Measurements from ENCODE around the gene NATD1.
A peak's percentile ranks its signal among the peaks of the same experiment; 100 is the strongest.
"Not testable (repeated sequence)": the region's sequence is repeated elsewhere in the genome, so short reads cannot be mapped to it uniquely, and the experiment has no call there.

The NATD1 gene

DNA sequence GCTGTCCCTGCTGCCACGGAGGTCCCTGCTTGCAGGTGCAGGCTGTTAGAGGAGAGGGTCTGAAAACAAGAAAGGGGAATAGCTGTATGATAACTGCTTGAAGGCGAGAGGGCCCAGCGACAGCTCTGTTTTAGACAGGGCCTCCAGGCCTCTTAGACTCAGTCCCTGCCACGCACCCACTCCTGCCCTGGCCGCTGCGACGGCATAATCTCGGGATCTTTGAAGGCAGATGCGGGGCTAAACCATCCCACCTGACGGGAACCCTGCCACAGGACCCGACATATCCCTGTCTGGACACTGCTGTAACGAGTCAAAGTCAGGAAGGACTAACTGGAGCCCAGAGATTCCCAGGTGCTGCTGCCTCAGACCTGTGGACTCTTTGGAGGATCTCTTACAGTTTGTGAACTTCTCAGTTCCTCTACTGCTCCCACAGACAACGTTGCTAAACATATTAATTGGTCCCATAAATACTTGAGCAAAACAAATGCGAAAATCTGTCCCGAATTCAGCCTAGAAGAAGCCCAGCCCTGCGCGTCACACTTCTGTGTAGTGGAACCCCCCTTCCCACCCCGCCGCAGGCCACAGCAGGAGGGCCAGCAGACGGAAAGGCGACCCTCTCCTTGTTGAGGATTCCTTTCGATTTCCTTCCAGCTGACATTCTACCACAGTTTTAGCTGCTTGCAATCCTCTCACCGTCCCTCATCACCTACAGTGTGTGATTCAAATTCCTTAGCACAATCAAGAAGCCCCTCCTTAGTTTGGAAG is 38.3 kb downstream of the NATD1 start:
- DNase-seq (ENCODE audit: low read depth) = no peak

DNA sequence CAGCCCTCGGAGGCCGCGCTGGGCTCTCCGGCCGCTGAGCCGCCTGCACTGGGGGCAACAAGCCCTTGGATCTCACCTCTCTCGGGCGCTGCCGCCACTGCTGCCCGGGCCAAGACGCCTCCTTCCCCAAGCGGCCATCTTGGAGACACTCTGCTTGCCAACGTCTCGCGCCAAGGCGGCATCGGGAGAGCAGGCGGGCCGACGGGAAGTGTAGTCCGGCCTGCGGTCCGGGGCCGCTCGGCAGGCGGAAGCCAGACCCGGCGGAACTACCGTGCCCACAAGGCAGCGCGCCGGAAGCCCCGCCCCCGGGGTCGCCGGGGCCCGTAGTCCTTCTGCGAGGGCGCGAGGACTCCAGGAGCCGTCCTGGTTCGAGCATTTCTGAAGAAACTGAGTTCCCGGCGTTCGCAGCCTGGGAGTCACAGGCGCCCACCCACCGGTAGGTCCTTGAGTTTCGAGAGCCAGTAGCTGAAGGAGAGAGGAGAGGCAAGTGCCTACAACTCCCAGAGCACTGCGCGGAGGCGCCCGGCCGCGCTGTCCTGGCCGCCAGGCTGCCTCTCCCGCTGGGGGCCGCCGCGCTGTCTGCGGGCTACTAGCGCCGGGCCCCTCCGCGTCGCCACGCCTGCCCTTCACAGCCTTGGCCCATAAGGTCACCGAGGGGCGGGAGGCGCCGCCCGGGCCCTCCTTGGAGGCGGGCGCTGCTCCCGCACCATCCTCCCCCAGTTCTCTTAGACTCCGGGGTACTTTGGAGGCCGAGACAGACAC is 39.0 kb downstream of the NATD1 start, which contains the start of gene TMEM11:
TSS of gene TMEM11 (minus strand) at position 147 of the 762 bp plus-strand sequence. CDS start at position 138, 9 bp downstream.
- peak; percentile 90 for DNase-seq (ENCODE audit: low read depth)

DNA sequence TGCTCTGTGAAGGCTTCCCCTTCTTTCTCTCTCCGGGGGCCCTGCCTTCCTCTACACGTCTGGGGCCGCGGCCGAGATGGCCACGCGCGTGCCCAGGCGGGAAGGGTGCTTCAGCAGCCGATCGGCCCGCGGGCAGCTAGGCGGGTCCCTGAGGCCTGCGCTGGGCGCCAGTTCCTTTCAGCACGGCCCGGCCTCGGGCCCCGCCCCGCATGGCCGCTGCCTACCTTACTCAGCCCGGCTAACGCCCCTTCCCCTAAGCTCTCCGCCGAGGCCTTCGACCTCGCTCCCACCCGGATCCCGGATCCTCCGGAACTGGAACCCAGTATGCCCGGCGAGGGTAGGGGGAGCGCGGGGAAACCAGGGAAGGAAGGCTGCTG is 39.6 kb downstream of the NATD1 start:
- DNase-seq (ENCODE audit: low read depth) = no peak

DNA sequence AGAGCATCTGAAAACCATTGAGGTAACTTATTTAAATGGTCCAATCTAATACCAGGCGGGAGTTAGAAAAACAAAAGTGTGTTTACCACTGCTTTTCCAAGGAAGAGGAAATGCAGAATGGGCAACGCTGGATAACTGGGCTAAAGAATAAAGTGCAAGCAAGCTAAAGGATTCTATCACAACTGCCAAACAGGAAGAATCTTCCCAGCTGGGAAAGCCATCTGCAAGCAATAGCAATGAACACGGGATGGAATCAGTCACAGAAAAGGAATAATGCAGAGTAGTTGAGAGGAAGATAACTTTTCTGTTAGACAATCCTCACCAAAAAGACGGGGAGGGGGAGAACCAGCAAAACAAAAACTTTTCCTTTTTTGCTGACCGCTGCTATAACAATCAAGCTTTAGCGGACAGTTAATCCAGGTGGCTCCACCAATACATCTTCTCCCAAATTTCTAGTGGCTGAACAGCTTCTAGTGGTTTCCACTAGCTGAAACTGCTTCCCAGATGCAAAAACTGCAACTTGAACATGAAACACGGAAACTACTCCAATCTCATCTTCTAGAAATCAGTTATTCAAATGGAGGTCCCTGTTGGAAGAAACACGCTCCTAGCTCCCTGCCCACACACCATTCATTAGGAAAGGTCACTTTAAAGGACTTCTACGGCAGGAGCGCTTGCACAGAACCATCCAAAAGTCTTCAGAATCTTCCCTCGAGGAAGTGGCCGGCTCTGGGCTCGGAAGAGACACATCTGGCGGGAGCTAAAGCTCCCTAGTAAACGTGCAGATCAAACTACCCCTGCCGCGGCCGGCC is 40.2 kb downstream of the NATD1 start:
- no peak for DNase-seq (ENCODE audit: low read depth)

DNA sequence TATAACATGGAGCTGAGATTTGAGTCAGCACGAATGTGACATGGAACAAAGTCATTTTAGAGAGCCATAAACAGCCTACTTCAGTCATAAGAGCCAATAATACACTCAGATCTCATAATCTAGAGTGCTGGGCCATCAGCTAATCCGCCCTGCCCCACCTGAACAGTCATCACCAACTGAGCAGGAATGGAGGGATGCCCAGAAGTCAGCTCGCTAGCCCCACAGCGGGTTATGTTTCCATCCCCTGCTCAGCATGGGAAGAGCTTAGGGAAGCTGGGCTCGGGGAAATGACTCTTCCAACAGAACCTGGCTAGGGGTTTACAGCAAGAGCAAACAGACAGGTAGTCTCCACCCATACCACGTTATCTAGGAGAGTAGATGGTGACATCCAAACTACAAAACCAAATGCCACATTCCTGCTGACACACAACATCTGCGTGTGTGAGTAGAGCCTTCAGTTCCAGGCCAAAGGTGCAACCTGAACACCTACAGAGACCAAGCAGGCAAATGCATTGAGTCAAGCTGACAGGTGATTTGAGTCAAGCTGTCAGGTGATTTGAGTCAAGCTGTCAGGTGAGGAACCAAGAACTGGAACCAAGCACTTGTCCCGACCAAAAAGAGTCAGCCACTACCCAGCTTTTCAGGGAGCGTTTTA is 41.3 kb downstream of the NATD1 start:
- DNase-seq (ENCODE audit: low read depth) = no peak

DNA sequence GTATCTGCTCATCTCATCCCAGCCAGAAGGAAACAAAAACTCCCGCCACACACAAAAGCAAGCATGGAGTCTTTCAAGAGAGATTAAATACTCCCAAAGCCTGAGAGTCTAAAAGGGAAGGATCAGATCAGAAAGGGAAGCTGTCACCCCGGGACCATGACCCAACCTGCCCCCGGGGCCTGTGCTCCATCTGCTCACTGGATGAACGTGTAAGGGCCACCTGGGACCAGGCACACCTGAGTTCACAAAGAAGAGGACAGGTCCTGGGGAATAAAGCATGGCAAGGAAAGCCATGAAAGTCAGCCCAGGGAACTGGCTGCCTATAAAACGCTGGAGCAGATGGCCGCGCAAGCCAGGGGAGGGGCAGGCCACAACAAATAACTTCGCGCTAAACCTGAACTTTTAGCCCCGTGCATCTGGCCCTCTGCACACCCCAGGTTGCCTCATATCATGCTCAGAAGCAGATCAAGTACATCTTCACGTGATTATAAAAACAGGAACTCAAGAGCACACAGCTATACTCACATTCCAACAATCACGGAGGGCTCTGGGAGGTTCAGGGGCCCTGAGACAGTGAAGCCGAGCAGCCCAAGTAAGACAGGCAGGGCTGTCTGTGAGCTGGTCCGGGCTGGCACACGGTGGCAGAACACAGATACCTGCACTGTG is 42.7 kb downstream of the NATD1 start:
- DNase-seq (ENCODE audit: low read depth) = no peak

DNA sequence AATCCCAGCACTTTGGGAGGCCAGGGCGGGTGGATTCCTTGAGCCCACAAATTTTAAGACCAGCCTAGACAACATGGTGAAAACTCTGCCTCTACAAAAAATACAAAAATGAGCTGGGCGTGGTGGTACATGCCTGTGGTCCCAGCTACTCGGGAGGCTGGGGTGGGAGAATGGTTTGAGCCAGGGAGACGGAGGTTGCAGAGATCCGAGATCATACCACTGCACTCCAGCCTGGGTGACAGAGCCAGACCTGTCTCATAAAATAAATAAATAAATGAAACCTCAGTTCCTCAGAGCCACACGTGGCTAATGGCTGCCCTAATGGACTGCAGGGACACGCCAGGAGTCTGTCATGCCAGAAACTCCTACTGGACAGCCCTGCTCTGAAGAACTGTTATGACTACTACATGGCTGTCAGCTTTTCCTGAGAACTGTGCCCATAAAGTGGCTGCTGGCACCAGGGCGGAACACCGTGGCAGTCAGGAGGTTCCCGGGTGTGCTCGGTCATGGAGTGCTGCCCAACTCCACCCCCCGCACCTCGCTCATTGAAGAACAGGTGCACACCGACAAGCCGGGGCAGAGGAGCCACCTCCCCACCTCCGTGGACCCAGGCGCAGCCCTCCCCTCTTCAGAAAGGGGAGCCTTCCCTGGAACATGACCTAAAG is 43.6 kb downstream of the NATD1 start:
- DNase-seq (ENCODE audit: low read depth) = no peak

DNA sequence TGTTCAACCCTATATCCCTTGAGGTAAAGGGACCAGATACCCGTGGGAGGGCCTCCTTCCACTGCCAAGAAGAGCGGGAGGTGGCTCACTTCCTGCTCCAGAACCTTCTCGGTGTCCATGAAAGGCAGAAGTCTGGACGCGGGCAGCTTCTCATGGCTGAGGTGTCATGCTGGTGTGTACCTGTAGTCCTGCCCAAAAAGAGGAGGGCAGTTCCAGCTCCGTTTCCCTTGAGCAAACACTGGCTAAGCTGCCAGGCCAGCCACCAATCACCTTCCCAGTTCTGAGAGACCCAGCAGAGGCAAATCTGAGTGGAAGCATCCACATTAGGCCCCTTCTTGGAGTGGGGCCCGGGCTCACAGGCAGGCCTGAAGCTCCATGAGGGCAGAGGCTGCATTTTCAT is 44.9 kb downstream of the NATD1 start:
- DNase-seq (ENCODE audit: low read depth) = no peak

DNA sequence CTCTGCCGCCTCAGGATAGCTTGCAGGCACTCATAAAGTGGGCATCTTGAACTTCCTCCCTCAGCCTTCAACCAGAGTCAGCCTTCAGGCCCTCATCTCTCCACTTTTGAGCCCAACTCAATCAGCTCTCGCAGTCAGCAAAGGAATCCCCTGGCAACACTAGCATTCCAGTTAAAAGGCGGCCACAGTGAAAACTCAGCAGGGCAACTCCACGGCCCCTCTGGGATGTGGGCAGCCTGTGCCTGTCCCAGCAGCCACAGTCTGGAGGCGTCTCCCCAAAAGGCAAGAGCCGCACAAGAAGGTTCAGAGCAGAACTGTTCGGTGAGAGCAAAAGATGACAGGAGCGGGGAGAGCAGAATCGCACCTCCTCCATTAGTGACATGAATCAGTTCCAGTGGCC is 48.3 kb downstream of the NATD1 start:
- DNase-seq (ENCODE audit: low read depth) = no peak

DNA sequence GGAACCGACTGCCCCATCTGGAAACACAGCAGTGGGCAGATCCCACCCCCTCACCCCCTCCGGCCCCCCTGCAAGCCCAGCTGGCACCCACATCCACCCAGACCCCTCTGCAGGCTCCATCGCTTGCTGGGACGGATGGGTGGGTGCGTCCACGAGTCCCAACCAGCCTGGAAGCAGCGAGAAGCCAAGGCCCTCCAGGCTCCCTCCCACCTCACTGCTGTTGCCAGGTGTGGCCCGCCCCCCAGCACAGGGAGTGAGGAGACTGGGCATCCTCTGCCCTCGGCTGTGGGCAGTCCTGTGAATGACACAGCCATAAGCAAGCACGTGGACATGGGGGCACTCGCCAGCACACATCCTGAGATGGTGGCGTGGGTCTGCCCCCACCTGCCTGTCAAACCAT is 50.7 kb downstream of the NATD1 start:
- DNase-seq (ENCODE audit: low read depth) = no peak

DNA sequence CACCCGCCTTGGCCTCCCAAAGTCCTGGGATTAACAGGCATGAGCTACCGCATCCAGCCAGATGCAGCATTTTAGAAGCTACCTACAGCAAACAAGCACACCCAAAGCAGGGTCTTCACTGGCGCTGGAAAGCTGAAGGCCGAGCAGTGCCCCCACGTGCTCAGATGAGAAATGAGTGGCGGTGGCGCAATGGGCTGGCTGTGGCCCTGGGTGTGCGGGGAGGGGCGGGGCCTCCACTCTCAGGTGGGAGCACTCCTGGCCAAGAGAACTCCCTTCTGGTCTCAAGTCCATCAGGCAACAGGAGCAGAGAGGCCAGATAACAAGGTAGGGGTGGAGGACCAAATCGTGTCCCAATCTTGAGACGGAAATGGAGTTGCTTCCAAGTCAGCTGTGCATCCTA is 51.3 kb downstream of the NATD1 start:
- no peak for DNase-seq (ENCODE audit: low read depth)

DNA sequence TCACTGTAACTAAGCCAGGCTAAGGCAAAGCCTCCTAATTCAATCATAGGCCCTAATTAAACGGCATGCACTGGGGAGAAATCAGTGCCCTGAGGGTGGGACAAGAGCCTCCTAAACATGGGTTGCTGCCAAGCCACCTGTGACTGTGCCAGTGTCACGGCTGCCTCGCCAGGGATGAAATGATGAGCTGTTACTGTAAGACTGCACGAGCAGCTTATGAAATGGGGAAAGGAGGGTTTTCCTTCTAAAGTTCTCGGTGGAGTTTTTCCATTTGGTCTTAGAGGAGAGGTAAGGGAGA is 52.0 kb downstream of the NATD1 start:
- DNase-seq (ENCODE audit: low read depth) = no peak

DNA sequence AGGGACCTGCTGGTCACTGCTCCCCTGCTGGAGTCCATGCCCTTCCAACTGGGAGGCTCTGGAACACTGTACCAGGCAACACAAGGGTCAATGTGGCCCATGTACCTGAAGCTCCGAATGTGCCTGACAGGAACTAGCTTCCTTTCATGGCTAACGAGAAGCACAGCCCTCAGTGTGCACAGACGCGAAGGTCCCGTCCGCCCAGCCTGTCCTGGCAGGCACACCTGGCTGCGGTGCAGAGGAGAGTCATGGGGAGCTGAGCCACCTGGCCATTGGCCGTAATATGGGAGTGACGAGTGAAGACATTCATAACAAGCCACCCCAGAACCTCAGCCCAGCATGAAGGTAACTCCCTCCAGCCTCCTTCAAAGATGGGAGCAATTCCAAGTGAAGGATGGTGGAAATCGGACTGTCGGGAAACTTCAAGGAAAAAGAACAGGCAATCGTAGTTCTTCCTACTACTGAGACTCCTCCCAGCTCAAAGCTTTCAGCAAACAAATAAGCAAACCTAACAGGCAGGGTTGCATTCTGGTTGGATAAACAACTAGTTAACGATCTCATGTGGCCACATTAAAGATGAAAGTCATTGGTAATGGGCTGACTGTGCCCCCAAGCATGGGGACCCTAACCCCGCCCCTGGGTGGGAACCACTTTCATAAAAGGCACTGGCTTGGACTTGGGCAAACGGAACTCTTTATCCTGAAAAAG is 52.5 kb downstream of the NATD1 start:
- no peak for DNase-seq (ENCODE audit: low read depth)

DNA sequence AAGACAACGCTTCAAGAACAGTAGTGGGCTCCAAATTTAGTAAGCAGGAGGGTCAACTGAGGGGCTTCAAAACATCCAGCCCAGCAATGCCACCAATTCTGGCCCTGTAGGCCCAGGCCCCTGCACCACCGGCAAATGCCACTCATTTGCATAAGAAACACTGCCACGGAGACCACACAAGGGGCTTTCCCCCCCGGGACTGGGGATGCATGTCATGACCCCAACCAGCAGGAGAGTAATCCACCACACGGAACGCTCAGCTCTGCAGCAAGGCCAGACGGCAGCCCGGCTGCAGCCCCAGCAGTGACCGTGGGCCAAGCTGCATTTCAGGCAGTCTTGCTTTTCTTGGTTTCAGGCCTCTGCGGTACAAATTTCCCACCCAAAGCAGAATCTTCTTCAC is 53.4 kb downstream of the NATD1 start:
- no peak for DNase-seq (ENCODE audit: low read depth)

DNA sequence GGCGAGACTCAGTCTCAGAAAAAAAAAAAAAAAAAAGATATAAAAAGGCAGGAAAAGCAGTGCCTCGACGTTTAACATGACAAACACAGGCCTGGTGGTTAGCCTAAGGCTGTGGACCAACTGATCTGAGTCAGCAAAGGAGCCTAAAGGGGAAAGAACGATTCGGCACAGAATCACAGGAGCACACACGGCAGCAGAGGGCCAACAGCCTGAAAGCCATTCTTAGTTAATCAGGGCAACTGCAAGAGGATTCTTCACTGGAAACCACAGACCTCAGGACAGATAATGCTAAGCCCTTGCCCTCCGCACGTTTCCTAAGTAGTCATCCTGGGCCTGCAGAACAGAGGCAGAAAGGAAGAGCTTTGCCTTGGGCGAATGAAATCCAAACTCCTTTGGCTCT is 53.9 kb downstream of the NATD1 start:
- peak; percentile 92 for DNase-seq (ENCODE audit: low read depth)

DNA sequence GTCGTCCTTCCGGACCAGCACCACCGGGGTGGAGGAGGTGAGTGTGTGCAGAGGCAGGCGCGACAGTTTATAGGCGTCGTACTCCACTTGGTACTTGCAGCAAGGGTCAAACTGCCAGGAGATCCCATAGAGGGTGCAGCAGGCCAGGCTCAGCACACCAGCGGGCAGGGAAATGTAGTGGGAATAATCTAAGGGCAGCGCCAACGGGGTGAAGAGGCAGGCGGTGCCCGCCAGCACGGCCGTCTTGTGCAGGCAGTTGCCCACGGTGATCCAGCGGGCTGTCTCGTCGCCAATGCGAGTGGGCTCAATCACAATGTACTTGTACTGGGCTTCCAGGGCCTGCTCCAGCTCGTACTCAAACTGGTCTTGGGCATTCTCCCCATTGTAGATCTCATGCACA is 54.8 kb downstream of the NATD1 start:
- no peak for DNase-seq (ENCODE audit: low read depth)

DNA sequence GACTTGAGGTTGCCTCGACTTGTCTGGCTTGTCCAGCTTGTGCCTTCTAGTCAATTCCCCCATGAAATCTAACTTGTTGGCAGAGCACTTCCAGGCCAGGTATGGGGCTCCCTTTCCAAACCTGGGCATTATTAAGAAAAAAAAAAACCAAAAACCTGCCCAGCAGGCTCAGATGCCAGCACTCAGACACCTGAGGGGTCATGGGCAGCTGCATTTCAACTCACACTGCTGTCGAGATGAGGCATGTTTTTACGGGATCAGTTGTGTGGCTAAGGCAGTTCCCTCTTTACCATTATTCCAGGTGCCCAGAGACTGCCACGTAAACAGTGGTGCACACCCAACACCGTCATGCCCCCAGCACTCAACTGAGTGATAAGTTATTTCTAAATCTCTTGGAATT is 57.1 kb downstream of the NATD1 start:
- no peak for DNase-seq (ENCODE audit: low read depth)

DNA sequence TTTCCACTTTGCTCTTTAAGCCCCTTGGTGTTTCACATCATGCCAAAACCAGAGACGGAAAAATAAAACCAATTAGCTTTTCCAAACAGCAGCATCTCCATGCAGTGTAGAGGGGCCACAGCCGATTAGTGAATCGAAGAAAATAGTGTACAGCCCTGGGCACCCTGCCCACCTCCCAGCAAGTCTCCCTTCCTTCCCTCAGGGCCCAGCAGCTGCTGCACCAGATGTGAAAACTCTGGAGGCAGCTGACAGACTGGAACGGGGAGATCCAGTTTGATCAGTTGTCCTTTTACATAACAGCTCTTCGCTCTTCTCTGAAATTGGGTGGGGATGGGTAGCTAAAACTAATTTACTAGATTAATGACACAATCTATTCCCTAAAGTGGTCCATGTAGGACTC is 58.5 kb downstream of the NATD1 start:
- peak; percentile 47 for DNase-seq (ENCODE audit: low read depth)

DNA sequence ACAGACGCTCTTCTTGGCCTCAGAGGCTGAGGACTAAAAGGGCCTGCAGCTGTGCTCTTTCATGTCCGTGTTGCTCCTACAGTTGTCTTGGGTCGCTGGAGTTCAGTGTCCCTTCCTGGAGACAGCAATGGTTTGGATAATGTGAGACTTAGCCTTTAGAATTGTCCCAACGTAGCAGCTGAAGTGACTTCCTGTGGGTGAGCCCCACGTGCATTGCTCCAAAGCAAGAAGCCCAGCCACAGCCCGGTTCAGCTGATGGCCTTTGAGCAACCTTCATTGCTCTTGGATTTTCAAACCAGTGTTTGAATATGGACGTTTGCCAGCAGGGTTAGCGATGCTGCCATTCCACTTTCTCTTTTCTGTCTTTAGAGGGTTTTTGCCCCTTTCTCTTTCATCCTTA is 59.0 kb downstream of the NATD1 start:
- no peak for DNase-seq (ENCODE audit: low read depth)

DNA sequence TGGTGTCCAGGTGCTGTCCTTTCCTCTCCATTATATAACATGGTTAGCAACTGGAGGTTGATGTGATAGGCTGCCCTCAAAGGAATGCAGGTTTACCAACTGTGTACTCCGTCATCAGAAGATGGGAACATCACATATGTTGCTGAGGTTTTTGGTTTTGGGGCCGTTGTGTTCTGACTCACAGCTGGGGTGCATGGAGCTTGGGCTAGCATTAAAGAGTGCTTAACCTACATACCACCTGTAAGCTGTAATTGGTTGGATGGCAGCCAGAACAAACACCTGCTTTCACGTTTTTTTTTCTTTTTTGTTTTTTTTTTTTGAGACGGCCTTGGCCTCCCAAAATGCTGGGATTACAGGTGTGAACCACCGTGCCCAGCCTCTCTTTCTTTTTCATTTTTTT is 60.2 kb downstream of the NATD1 start:
- no peak for DNase-seq (ENCODE audit: low read depth)

DNA sequence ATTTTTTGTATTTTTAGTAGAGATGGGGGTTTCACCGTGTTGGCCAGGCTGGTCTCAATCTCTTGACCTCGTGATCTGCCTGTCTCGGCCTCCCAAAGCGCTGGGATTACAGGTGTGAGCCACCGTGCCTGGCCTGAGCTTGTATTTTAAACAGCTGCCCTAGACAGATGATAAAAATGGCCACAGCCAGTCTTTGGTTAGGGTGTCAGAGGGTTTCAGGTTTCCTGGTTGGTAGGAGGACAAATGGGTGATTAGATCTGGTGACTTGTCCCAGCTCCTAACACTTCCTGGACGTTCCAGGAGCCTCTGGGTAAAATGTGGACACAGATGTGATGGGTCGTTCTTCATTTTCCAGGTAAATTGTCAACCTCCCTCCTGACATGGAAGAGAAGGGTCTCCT is 60.8 kb downstream of the NATD1 start:
- not testable (repeated sequence) for DNase-seq (ENCODE audit: low read depth)
